HL-60/S4 treated with phorbol 12-myristate 13-acetate at 8.2 ng/mL for 4 days and 3 days (cell line): ENCODE data around the gene DNAH7.
"Not testable (repeated sequence)": the region's sequence is repeated elsewhere in the genome, so short reads cannot be mapped to it uniquely, and the experiment has no call there.

ENCODE experiments used
- in situ Hi-C: fragments of 300-500 bp; cut with MboI; formaldehyde crosslinking; loops from 2 replicates; pipeline ENCODE4 v1.15.0; 2022; ENCODE audit warnings: low sequenced_read_pairs

Gene DNAH7

DNA sequence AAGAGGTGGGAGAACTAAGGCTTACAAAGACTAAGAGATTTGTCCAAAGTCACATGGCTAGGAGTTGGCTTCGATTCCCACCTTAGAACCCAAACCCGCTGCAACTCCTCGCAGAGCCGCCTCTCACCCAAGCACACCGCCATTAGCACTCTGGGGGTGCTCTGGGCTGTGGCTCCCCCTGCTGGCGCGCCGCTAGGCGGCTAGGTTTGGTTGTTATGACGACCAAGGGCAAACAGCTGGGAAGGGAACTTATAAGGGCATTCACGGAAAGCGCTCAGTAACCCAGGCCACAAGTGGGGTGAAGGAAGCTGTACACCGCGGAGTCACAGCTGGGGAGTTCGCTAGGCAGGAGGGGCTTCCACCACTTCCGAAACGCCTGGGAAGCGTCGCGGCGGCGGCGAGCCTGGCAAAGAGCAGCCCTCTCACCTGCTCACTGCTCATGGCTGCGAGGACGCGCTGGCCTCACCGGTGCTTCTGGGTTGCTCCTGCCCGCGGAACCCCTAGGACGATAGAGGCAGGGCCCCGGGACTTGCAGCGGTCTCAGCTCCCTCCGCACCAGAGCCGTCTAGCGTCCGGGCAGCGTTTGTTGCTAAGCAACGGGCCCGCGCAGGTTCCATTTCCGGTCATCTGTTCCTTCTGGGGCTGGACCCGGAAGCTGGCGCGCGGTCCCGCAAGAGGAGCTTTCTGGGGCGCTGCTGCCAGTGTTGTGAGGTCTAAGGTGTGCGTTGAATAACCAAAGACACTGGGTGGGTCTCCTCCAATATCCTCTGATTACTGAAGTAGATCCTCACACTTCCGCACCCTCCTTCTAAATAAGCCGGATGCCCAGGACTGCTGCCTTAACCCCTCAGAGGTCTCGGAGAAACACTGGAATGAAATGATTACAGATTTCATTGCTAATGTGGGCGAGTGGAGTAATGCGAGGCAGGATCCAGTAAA lies at the start of gene DNAH7:
TSS of gene DNAH7 (minus strand) at position 567 of the 939 bp plus-strand sequence. CDS start at position 441, 126 bp downstream.
- in situ Hi-C loops, result no loop called here

DNA sequence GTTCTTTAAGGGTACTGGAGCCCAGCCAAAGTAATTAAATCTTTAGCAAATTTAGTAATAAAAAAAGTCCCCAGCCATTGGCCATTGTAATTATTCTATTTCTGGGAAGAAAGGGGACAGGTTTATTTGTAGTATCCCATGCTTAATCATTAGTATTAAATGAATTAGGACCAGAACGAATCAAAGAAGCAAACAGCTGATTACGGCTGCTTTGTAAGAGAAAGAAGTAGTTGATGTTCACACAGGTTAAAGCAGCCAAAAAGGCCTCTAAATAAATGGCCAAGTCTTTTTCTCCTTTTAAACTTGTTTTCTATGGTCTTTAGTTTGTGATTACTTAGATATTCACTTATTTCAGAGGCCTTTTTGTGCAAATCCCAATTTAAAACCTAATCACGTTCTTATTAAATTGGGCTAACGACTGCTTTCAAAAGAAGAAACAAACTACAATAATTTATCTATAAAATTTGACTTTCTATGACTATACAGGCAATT lies 48.6 kb upstream of the DNAH7 start:
- in situ Hi-C loops, result loop anchor here (25.0 kb wide), 1 partner anchor 345 kb away; no protein-coding TSS in a partner anchor

DNA sequence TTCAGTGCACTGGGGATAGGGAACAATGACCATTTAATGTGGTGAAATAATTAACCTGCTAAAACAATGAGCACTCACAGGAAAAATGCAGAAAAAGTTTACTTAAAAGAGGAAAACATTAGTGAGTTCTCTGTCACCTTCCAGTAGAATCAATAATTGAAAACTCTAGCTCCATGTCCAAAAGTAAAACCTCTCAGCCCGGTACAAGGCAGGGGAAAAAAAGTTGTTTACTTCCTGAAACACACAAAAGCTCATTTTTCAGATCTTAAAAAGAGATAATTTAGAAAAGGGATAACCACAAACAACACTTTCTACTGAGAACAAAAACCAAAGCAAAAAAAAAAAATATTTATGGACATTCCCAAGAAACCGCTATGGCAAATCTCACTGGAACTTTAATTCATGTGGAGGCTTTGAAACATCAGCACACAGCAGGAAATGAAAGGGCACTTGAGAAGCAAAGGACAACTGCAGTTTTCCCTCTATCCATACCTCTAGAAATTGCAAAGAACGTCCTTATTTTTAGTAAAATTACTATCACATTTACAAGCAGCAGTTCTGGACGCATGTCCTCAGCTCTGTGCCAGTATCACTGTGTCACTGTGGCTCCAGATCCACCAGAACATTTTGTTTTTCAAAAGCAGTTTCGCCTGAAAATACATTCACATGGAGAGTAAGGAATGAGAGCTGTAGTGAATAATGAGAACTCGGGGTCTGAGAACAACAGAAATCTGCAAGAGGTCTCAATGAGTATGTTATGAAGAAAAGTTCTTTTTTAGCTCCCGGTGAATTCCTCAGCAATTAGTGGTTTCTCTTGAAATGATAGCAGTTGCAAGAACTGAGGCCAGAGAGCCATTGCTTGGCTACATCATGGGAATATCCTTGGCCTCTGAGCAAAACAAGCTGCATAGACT lies 44.7 kb upstream of the DNAH7 start:
- in situ Hi-C loops, result loop anchor here (25.0 kb wide), 1 partner anchor 349 kb away; no protein-coding TSS in a partner anchor

DNA sequence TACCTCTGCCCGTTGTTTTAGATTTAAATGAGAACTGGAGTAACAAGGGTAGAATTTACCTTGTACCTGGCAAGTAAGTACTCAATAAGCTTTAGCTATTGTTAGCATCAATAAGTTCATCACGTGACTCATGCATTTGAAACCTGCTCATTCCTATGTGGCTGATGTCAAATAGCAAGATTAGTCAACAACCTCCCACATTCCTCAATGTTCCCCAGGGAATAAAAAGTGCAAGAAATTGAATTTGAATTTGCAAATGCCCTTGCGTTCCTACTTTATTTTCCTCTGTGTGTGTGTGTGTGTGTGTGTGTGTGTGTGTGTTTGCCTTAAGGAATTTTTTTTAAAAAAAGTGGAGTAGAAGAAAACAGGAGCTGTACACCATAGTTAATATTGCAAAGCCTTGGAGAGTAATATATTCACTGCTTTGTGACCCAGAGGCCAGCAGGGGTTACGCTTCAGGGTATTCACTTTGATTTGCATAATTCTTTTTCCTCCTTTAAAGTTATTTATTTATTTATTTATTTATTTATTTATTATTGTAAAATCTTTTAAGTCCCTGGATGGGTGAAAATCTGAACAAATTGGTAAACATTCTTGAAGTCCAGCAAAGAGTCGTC lies 43.9 kb upstream of the DNAH7 start:
- in situ Hi-C loops, result loop anchor here (25.0 kb wide), 1 partner anchor 350 kb away; no protein-coding TSS in a partner anchor

DNA sequence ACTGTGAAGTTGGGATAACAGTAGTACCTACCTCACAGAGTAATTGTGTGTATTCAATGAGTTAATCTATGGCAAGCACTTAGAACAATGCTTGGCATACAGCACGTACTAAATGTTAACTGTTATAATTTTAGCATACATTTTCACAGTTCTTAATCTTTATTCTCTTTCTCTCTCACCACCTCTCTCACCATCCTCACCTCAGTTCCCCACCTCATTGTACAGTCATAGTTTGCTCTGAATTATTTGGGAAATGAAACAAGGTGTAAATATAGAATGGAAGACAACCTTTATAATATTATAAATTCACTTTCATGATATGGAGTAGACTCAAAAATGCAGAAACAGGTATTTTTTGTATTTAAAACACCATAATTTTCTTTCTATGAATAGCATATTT lies 40.0 kb upstream of the DNAH7 start:
- in situ Hi-C loops, result loop anchor here (25.0 kb wide), 1 partner anchor 354 kb away; no protein-coding TSS in a partner anchor

DNA sequence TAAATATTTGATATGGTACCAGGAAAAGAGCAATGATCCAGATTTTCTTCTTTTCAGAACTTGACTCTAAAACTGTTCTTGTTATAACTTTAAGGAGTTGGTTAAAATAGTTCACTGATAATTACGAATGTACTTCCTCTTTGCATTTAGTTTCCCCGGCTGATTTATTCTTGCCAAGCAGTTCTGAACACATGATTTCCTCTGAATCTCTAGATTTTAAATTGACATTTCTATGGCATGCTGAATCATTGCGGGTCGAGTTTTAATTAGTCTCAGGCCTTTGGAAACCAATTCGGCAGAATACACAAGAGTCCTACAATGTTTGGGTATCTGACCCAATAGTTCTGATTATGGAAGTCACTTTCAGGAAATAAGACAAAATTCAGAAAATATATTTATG lies 37.3 kb upstream of the DNAH7 start:
- in situ Hi-C loops, result loop anchor here (25.0 kb wide), 1 partner anchor 356 kb away; no protein-coding TSS in a partner anchor

DNA sequence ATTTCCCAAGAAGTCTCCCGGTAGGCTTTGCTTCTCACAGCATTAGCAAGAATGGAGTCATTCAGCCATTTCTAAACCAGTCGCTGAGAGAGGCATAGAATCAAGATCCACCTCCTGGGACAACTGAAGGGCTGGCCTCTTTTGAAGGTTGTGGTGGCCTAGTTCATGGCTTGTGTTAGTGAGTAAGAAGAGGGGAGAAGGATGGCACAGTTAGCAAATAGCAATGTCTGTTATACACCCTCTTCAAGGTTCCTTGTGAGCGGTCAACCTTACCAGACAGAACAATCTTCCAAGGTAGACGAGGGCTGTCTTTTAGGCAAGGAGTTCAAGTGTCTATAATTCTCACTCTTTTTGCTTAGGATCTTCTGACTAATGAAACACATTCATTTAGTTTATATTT lies 35.4 kb upstream of the DNAH7 start:
- in situ Hi-C loops, result loop anchor here (25.0 kb wide), 1 partner anchor 358 kb away; no protein-coding TSS in a partner anchor

DNA sequence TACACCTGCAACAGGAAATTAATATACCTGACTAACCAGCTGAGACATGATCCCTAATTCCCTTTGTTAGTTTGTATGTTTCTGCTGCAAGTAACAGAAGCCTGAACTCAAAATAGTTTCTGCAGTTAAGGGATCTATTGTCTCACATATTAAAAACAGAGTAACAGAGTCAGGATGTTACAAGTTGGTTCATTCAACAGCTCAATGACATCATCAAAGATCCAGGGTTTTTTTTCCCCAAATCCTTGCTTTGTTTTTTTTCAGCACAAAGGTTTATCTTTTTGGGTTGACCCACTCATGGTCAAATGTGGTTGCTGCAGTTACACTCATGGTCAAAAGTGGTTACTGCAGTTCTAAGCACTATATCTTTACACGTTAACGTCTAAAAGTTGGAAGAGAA lies 35.0 kb upstream of the DNAH7 start:
- in situ Hi-C loops, result loop anchor here (25.0 kb wide), 1 partner anchor 359 kb away; no protein-coding TSS in a partner anchor

DNA sequence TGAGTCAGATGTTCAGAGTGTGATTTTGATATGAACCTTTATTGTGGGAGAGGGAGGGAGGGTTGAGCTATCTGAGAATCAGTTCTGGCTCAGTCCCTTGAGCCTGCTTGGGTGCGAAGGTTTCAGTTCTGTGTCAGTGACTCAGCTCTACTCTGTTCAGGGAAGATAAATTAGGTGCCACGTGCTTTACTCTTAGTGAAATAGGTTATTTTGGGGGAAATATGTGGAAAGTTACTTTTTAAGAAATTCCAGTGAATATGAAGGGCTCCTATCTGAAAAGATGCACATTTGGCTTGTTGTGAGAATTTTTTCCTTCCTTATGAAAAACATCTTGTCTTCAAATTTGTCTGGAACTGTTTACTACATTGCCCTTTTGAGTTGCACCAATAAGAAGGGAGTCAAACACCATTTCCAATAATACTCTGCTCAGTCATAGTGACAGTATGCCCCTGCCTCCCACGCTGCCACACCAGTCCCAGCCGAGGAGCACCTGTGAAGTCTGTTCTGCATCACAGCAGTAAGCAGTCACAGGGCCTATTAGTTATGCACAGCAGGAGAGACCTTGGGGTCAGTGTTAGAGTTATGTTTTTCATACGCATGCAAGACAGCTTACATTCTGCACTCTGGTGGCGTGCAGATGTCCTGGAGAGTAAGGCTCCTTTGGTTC lies 32.8 kb upstream of the DNAH7 start:
- in situ Hi-C loops, result loop anchor here (25.0 kb wide), 1 partner anchor 361 kb away; no protein-coding TSS in a partner anchor

DNA sequence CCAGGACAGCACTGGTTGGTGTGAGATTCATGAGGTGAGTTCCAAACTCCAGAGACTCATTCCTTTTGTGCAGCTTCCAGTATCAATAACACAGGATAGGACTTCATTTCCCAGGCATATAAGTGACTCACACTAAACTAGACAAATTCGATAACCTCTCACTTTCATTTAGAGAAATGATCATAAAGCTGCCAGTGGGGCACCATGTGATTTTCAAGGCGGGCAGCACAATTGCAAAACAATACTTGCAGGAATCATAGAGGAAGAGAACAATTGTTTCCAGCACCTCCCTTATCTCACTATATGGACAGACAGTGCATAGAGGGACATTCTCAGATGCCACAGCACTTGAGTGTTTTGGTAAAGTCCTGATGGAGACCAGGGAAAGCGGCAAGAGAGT lies 31.3 kb upstream of the DNAH7 start:
- in situ Hi-C loops, result loop anchor here (25.0 kb wide), 1 partner anchor 362 kb away; no protein-coding TSS in a partner anchor

DNA sequence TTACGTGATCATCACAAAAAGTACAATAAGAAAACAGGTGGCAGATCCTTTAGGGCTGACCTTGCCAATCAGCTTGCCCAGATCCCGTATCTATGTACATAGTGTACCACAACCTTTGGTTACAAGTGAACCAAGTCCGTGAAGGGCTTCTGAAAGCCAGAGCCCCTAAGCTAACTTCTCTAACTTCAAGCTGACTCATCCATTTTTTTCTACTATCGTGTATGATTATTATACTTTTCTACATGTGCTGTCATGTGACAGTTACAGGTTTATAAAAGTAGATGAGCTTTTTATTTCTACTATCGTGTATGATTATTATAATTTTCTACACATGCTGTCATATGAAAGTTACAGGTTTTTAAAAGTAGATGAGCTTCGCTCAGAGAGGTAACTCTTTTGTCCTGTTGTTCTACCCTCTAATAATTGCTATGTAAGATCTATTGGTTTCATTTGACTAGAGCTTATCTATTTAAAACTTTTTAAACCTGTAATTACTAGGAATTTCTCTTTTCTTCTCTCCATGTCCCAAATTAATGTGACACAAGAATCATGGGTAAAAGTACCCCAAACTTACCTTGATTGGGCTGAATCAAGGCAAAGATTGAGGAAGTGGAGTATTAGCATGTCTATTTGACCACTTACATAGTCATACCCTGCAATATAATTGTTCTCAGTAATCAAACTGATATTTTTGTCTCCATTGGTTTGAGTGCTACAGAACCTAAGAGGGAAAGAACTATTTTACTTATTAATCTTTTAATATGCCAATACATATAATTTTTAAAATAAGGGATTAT lies 29.4 kb upstream of the DNAH7 start:
- in situ Hi-C loops, result no loop called here

DNA sequence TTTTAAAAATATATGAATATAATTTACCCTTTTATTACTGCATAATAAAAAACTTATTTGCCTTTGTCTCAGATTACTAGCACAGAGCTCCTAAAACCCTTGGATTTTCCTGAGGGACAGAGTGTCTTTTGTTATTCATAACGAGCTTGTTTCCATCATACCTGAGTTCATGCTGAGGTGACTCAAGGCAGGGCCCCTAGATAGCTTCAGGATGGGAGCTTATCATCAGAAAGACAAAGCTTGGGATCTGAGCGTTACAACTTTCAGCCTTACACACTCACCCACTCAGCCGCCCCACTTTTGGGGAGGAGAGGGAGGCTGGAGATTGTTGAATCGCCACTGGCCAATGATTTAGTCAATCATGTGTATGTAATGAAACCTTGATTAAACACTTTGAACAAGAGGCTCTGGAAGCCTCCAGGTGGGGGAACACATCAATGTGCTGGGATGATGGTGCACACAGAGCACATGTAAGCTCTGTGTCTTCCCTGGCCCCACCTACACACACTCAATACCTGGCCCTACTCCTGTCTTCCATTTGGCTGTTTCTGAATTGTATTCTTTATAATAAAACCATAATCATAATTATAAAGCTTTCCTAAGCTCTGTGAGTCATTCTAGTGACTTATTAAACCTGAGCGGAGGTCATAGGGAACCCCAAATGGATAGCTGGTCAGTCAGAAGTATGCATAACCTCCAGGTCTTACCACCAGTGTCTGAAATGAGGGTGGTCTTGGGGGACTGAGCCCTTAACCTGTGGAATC lies 28.5 kb upstream of the DNAH7 start:
- in situ Hi-C loops, result no loop called here

DNA sequence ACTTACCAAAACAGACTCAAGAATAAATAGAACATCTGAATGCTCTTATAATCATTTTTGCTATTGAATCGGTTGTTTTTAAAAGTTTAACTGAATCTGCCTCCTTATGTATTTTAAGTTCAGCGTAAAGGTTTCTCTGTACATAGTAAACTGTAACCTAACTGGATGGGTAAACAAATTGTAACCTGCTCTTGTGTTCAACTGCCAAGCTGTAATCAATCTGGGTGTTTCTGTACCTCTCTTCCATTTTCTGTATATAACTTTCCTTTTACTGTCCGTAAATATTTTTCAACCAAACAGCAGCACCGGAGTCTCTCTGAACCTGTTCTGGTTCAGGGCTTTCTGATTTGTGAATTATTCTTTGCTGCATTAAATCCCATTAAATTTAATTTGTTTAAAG lies 27.6 kb upstream of the DNAH7 start:
- in situ Hi-C loops, result no loop called here

DNA sequence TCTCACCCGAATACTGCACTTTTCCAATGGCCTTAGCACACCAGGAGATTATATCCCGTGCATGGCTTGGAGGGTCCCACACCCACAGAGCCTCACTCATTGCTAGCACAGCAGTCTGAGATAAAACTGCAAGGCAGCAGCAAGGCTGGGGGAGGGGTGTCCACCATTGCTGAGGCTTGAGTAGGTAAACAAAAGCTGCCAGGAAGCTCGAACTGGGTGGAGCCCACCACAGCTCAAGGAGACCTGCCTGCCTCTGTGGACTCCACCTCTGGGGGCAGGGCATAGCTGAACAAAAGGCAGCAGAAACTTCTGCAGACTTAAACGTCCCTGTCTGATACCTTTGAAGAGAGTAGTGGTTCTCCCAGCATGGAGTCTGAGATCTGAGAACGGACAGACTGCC lies 20.8 kb upstream of the DNAH7 start:
- in situ Hi-C loops, result not testable (repeated sequence)

DNA sequence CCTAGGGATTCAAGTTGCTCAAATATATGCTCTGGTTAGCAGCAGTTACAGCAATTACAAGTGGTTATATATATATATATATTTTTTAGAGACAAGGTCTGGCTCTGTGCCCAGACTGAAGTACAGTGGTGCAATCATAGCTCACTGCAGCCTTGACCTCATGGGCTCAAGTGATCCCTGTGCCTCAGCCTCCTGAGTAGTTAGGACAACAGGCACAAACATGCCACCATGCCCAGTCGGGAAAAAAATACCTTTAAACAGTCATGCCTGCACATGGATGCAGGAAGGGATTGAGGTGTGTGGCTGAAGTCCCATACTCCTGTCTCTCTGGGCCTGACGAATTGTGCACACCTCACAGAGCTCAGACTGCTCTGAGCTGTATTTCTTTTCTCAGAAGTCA lies 19.6 kb upstream of the DNAH7 start:
- in situ Hi-C loops, result no loop called here

DNA sequence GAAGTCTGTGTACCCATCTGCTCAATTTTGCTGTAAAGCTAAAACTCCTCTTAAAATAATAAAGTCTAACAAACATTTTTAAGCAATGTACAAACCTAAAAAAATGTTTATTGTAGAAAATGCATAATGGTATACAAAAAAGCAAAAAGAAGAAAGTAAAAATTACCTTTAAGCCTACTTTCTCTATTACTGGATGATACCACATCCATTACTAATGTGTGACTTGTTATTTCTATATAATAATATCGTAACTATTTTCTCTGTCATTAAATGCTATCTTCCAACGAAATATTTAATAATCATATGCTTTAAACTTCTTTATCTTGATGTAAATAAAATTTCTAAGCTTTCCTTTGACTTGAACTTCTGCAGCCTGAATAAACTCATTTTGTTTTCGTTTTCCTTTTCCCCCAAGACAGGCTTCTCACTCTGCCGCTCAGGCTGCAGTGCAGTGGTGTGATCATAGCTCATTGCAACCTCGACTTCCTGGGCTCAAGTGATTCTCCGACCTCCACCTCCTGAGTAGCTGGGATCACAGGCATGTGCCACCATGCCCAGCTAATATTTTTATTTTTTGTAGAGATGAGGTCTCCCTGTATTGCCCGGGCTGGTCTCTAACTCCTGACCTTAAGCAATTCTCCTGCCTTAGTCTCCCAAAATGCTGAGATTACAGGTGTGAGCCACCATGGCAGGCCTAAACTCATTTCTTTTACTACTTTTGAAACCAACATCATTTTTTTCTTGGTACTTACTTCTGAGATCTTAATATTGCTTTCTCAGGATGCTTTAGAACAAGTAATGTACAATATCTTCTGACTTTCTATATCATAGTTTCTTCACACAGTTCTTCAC lies 18.1 kb upstream of the DNAH7 start:
- in situ Hi-C loops, result no loop called here

DNA sequence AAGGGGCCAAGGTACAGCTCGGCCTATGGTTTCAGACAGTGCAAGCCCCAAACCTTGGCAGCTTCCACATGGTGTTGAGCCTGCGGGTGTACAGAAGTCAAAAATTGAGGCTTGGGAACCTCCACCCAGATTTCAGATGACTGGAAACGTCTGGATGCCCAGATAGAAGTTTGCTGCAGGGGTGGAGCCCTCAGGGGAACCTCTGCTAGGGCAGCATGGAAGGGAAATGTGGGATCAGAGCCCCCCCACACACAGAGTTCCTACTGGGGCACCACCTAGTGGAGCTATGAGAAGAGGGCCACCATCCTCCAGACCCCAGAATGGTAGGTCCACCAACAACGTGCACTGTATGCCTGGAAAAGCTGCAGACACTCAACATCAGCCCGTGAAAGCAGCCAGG lies 15.0 kb upstream of the DNAH7 start:
- in situ Hi-C loops, result no loop called here
